Nephron progenitor cell (in vitro differentiated cells): ENCODE results near the gene LSG1.

Experiments used
- DNase-seq: peaks from one replicate; pipeline ENCODE4 v3.0.0; 2021
- H3K27ac Mint-ChIP-seq: 2 replicates; pipeline ENCODE4 v1.8.0; 2021; ENCODE audit warnings: mild to moderate bottlenecking, moderate library complexity, mixed read lengths
- H3K27me3 Mint-ChIP-seq: 2 replicates; pipeline ENCODE4 v1.8.0; 2021; ENCODE audit warnings: mild to moderate bottlenecking, low read depth, mixed read lengths; ENCODE audit not compliant: poor library complexity
- H3K36me3 Mint-ChIP-seq: 2 replicates; pipeline ENCODE4 v1.8.0; 2021; ENCODE audit warnings: low read depth, mixed read lengths
- H3K4me1 Mint-ChIP-seq: 2 replicates; pipeline ENCODE4 v1.8.0; 2021; ENCODE audit warnings: mixed read lengths
- H3K4me3 Mint-ChIP-seq: 2 replicates; pipeline ENCODE4 v1.8.0; 2021; ENCODE audit warnings: mild to moderate bottlenecking, moderate library complexity, mixed read lengths
- H3K9me3 Mint-ChIP-seq: 2 replicates; pipeline ENCODE4 v1.8.0; 2021; ENCODE audit warnings: mild to moderate bottlenecking, moderate library complexity, mixed read lengths
- CTCF ChIP-seq: fragments of 200-600 bp; sonication (generic); IDR thresholded peaks from 2 replicates; pipeline ENCODE4 v1.5.0; 2021; ENCODE audit warnings: antibody characterized with exemption

Gene LSG1

GRCh38 chr3:194659778-194660177 lies 12.2 kb downstream of the LSG1 start:
- no peaks in the 10 kb centered on the region for H3K4me1 Mint-ChIP-seq
- no peaks in the 10 kb centered on the region for H3K27me3 Mint-ChIP-seq
- H3K9me3 Mint-ChIP-seq, result no peaks in the 10 kb centered on the region
- no peak for DNase-seq
- H3K27ac Mint-ChIP-seq, result no peak overlapping the region
- no peak overlapping the region for H3K4me3 Mint-ChIP-seq
- TF ChIP-seq CTCF, result no peak
- peaks cover 50% of the 10 kb centered on the region for H3K36me3 Mint-ChIP-seq

- Mint-ChIP-seq H3K27ac (no peak overlapping the region), H3K4me1 (no peaks in the 10 kb centered on the region), H3K9me3 (no peaks in the 10 kb centered on the region), H3K4me3 (no peak overlapping the region), H3K27me3 (no peaks in the 10 kb centered on the region), H3K36me3 (peaks cover 55% of the 10 kb centered on the region)
- DNase-seq, result no peak
- no peak for TF ChIP-seq CTCF
These were observed 13.3 kb downstream of the LSG1 start for GRCh38 chr3:194658477-194659242.

- no peak overlapping the region for H3K4me3 Mint-ChIP-seq
- H3K36me3 Mint-ChIP-seq, result peaks cover 62% of the 10 kb centered on the region
- DNase-seq, result no peak
- TF ChIP-seq CTCF, result no peak
- H3K27ac Mint-ChIP-seq, result no peak overlapping the region
- H3K9me3 Mint-ChIP-seq, result no peaks in the 10 kb centered on the region
- H3K27me3 Mint-ChIP-seq, result no peaks in the 10 kb centered on the region
- H3K4me1 Mint-ChIP-seq, result no peaks in the 10 kb centered on the region
These were observed 14.6 kb downstream of the LSG1 start for GRCh38 chr3:194657439-194657838.

GRCh38 chr3:194654443-194654842 lies 17.5 kb downstream of the LSG1 start:
- Mint-ChIP-seq H3K9me3 (no peaks in the 10 kb centered on the region), H3K27ac (peak overlapping the region; percentile 23), H3K27me3 (no peaks in the 10 kb centered on the region), H3K36me3 (peaks cover 81% of the 10 kb centered on the region), H3K4me1 (no peaks in the 10 kb centered on the region), H3K4me3 (no peak overlapping the region)
- no peak for DNase-seq
- TF ChIP-seq CTCF, result no peak

GRCh38 chr3:194647747-194648146 lies 24.2 kb downstream of the LSG1 start:
- Mint-ChIP-seq H3K4me1 (no peaks in the 10 kb centered on the region), H3K27me3 (no peaks in the 10 kb centered on the region), H3K27ac (no peak overlapping the region), H3K36me3 (peaks cover 73% of the 10 kb centered on the region), H3K9me3 (peaks cover 3% of the 10 kb centered on the region), H3K4me3 (no peak overlapping the region)
- no peak for TF ChIP-seq CTCF
- no peak for DNase-seq

GRCh38 chr3:194642769-194643168 lies 29.2 kb downstream of the LSG1 start:
- no peak overlapping the region for H3K27ac Mint-ChIP-seq
- no peak overlapping the region for H3K4me3 Mint-ChIP-seq
- H3K36me3 Mint-ChIP-seq, result peaks cover 68% of the 10 kb centered on the region
- H3K9me3 Mint-ChIP-seq, result peaks cover 3% of the 10 kb centered on the region
- DNase-seq, result no peak
- TF ChIP-seq CTCF, result no peak
- no peaks in the 10 kb centered on the region for H3K4me1 Mint-ChIP-seq
- no peaks in the 10 kb centered on the region for H3K27me3 Mint-ChIP-seq
